ENCODE results near the gene RASGRP4.

GRCh38 chr19:38377052-38377451 lies 49.0 kb downstream of the RASGRP4 start:
- TF ChIP-seq CTCF (IDR thresholded peaks at IDR 0.05), result no peak
- no peak for TF ChIP-seq ZFX (IDR thresholded peaks at IDR 0.05; ENCODE audit: borderline replicate concordance)

All from 22Rv1 (cell line).